Measurements from ENCODE around the gene FMNL2.

GRCh38 chr2:152492911-152493310 is 157.9 kb downstream of the FMNL2 start:
- TF ChIP-seq CTCF (IDR thresholded peaks at IDR 0.05) (no peak), ZFX (IDR thresholded peaks at IDR 0.05; ENCODE audit: borderline replicate concordance) (no peak)
